ENCODE measurements around the gene RAB5B.

DNA sequence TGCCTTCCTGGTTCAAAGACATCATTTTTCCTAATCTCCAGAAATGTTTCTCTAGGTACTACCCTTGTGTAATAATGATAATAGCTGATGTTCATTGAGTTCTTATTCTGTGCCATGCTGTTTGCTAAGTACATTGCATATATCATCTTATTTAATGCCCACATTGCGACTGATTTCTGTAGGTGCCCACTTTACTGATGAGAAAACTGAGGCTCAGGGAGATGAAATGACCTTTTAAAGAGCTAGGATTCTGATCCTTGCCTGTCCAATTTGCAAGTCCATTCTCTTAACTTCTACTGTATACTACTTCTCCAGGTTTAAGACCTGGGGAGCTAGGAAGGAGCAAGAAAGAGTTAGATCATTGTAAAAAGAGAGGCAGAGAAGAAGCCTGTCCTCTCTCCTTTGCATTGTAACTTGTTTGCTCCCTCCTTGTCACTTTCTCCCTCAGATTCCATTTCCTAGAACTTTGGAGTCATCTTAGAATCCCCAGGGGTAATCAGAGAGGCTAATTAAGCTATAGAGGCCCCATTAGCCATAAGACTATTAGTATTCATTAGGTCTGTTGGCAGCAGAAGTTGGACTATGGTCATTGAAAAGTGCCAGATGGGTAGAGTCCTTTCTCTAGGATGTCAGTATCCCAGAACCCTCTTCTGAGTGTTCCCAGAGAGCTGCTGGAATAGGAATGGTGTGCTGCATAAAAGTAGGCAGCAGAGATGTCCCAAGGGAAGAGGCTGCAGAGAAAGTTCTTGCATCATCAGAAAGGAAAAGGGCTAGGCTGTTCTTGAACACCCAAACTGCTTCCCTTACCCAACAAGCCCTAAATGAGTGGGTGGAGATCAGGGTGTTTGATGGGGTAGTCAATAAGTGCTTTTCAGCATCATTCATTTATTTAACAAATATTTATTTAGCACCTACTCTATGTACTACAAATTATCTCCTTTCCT lies 39.8 kb upstream of the RAB5B start:
- TF ChIP-seq, protein P1, sequence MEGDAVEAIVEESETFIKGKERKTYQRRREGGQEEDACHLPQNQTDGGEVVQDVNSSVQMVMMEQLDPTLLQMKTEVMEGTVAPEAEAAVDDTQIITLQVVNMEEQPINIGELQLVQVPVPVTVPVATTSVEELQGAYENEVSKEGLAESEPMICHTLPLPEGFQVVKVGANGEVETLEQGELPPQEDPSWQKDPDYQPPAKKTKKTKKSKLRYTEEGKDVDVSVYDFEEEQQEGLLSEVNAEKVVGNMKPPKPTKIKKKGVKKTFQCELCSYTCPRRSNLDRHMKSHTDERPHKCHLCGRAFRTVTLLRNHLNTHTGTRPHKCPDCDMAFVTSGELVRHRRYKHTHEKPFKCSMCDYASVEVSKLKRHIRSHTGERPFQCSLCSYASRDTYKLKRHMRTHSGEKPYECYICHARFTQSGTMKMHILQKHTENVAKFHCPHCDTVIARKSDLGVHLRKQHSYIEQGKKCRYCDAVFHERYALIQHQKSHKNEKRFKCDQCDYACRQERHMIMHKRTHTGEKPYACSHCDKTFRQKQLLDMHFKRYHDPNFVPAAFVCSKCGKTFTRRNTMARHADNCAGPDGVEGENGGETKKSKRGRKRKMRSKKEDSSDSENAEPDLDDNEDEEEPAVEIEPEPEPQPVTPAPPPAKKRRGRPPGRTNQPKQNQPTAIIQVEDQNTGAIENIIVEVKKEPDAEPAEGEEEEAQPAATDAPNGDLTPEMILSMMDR (IDR thresholded peaks at IDR 0.05) = no peak
- no peak for TF ChIP-seq SIN3A (IDR thresholded peaks at IDR 0.05; ENCODE audit: borderline replicate concordance, insufficient read depth, low read depth, low read length)
- TF ChIP-seq, protein P2, sequence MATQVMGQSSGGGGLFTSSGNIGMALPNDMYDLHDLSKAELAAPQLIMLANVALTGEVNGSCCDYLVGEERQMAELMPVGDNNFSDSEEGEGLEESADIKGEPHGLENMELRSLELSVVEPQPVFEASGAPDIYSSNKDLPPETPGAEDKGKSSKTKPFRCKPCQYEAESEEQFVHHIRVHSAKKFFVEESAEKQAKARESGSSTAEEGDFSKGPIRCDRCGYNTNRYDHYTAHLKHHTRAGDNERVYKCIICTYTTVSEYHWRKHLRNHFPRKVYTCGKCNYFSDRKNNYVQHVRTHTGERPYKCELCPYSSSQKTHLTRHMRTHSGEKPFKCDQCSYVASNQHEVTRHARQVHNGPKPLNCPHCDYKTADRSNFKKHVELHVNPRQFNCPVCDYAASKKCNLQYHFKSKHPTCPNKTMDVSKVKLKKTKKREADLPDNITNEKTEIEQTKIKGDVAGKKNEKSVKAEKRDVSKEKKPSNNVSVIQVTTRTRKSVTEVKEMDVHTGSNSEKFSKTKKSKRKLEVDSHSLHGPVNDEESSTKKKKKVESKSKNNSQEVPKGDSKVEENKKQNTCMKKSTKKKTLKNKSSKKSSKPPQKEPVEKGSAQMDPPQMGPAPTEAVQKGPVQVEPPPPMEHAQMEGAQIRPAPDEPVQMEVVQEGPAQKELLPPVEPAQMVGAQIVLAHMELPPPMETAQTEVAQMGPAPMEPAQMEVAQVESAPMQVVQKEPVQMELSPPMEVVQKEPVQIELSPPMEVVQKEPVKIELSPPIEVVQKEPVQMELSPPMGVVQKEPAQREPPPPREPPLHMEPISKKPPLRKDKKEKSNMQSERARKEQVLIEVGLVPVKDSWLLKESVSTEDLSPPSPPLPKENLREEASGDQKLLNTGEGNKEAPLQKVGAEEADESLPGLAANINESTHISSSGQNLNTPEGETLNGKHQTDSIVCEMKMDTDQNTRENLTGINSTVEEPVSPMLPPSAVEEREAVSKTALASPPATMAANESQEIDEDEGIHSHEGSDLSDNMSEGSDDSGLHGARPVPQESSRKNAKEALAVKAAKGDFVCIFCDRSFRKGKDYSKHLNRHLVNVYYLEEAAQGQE (IDR thresholded peaks at IDR 0.05; ENCODE audit: insufficient read depth in 1 of 2, low read depth in 2 of 2, low read length in 1 of 2) = no peak
- TF ChIP-seq POLR2AphosphoS5 (IDR thresholded peaks at IDR 0.05; ENCODE audit: low read depth, low read length) = no peak
- no peak for TF ChIP-seq TCF7L2 (IDR thresholded peaks at IDR 0.05; ENCODE audit: low read depth, low read length)
